Activated CD8-positive, alpha-beta T cell treated with anti-CD3 and anti-CD28 coated beads for 36 hours (primary cell): Measurements from ENCODE around the gene RPS6KA2. TPM values are rescaled to one million over a fixed set of nuclear protein-coding genes. Genes with fewer than 3 reads are reported as not detected.

Experiments used
- ATAC-seq: fragments of 200-7000 bp; cut with Tn5 transposase; one replicate; pipeline ENCODE4 v1.10.0; 2021; ENCODE audit warnings: mild to moderate bottlenecking, moderate library complexity
- CTCF ChIA-PET: fragments of 350-600 bp; sonication (Branson Sonifier 250); formaldehyde crosslinking; loops from one replicate; lab custom pipeline; 2021; ENCODE audit warnings: antibody characterized with exemption; lab: Charles Lee
- POLR2A ChIA-PET: fragments of 350-600 bp; sonication (Branson Sonifier 250); formaldehyde crosslinking; loops from one replicate; lab custom pipeline; 2021; ENCODE audit warnings: antibody characterized with exemption; lab: Charles Lee
- DNase-seq: peaks from one replicate; pipeline ENCODE4 v3.0.0-alpha.2; 2020
- H3K27ac Mint-ChIP-seq: one replicate; pipeline ENCODE4 v1.8.0; 2021; ENCODE audit warnings: mild to moderate bottlenecking, mixed read lengths
- H3K27me3 Mint-ChIP-seq: one replicate; pipeline ENCODE4 v1.8.0; 2021; ENCODE audit warnings: mixed read lengths
- H3K36me3 Mint-ChIP-seq: one replicate; pipeline ENCODE4 v1.8.0; 2021; ENCODE audit warnings: low read depth, mixed read lengths
- H3K4me1 Mint-ChIP-seq: one replicate; pipeline ENCODE4 v1.8.0; 2021; ENCODE audit warnings: low read depth, mixed read lengths
- H3K4me3 Mint-ChIP-seq: one replicate; pipeline ENCODE4 v1.8.0; 2021; ENCODE audit warnings: mild to moderate bottlenecking, moderate library complexity, mixed read lengths
- H3K9me3 Mint-ChIP-seq: one replicate; pipeline ENCODE4 v1.8.0; 2021; ENCODE audit warnings: mixed read lengths
- CTCF ChIP-seq: fragments of 200-600 bp; IDR thresholded peaks from one replicate; pipeline ENCODE4 v1.8.0; 2022; ENCODE audit warnings: antibody characterized with exemption, mild to moderate bottlenecking
- intact Hi-C: fragments of 100-400 bp; cut with micrococcal nuclease; formaldehyde crosslinking; loops from one replicate; pipeline ENCODE4 v1.10.0; 2022
- total RNA-seq, 2 experiments: library from RNA; stranded (reverse); gene quantifications; one replicate each; pipeline ENCODE4 v1.2.3, GENCODE V29; 2021

Gene RPS6KA2
- total RNA-seq, 2 experiments from 2014 or later: 5.8 TPM

DNA sequence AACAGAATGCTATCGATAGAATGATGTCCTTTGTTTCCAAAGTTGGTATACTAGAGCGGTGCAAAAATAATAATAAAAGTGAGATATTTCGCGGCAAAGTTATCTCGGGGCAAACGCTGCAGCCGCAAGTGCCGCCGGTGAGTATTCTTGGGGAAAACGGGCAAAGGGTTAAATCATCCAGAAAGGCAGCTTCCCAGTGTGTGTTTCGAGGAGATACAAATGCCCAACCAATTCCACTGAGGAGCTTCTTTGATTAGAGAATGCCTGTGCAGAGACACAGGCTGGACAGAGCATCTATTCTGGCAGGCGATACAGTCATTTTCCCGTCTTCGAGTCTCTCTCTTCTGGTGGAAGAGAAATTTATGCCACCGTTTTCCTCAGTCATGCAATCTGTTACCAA lies 186.3 kb downstream of the RPS6KA2 start:
- intact Hi-C loops: no loop called here
- Mint-ChIP-seq H3K9me3 (no peaks in the 10 kb centered on the region), H3K27ac (no peak overlapping the region), H3K27me3 (no peaks in the 10 kb centered on the region), H3K4me1 (peaks cover 12% of the 10 kb centered on the region), H3K36me3 (no peaks in the 10 kb centered on the region), H3K4me3 (no peak overlapping the region)
- ATAC-seq (no peak), DNase-seq (no peak)
- ChIA-PET POLR2A (no interaction called here), CTCF (interaction anchor here (3.3 kb wide), 1 partner anchor 41 kb away, joined by 14 read pairs; no protein-coding TSS in a partner anchor)
- no peak for TF ChIP-seq CTCF

DNA sequence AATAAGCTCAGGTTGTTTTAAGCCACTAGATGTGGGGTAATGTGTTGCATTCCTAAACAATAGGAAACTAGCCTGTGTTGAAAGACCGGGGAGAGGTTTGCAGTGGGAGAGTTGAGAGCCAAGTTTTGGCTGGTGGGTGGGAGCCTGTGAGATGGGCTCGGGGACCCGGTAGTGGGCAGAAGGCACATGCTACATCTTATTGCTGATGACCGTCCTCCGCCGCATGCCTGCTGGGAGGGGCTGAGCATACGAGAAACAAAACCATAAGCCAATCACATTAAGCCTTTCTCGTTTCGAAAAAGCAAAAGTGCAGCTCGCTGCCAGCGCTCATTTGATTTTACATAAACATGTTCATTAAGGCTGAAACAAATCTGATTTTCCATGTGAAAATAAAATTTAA lies 186.9 kb downstream of the RPS6KA2 start:
- intact Hi-C loops: no loop called here
- DNase-seq (no peak), ATAC-seq (no peak)
- H3K36me3 Mint-ChIP-seq: no peaks in the 10 kb centered on the region
- peaks cover 18% of the 10 kb centered on the region for H3K4me1 Mint-ChIP-seq
- POLR2A ChIA-PET: no interaction called here
- CTCF ChIA-PET: interaction anchor here (1.9 to 3.3 kb wide), 2 partner anchors 40 to 127 kb away, joined by 5 to 14 read pairs; no protein-coding TSS in a partner anchor
- no peaks in the 10 kb centered on the region for H3K27me3 Mint-ChIP-seq
- H3K9me3 Mint-ChIP-seq: no peaks in the 10 kb centered on the region
- no peak for TF ChIP-seq CTCF
- no peak overlapping the region for H3K27ac Mint-ChIP-seq
- no peak overlapping the region for H3K4me3 Mint-ChIP-seq

DNA sequence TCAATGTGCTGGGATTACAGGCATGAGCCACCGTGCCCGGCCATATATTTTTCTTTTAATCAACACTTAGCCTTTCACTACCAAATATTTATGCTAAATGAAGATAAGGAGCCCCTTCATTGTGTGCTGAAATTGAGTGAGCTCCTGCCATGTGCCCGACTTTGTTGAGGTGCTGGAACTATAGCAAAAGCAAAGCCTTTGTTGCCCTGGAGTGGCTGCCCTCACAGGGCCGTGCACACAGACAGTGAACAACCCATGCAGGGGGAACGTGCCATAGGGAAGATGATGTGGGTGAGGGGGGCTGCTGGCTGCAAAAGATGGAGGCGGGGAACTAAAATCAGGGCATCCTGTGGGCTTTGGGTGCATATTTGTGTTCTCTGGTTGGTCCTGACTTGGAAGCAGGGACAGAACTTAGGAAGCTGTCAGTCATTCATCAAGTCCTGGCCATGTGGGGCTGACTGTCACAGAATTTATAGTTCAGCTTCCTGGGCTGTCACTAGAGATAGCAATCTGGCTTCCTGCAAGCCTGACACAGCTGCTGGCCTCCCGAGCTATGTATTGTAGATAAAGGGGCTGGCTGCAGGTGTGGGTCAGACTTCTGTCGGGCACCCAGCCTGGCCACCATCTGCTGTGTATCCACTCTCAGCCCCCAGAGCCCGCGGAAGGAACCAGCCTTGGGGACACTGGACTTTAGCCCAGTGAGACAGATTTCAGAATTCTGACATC lies 187.5 kb downstream of the RPS6KA2 start:
- CTCF ChIA-PET: interaction anchor here (1.1 to 3.3 kb wide), 3 partner anchors 19 to 126 kb away, joined by 4 to 14 read pairs (median 5); no protein-coding TSS in a partner anchor
- no peak for DNase-seq
- TF ChIP-seq CTCF: no peak
- intact Hi-C loops: no loop called here
- peaks cover 18% of the 10 kb centered on the region for H3K4me1 Mint-ChIP-seq
- ATAC-seq: no peak
- H3K9me3 Mint-ChIP-seq: no peaks in the 10 kb centered on the region
- POLR2A ChIA-PET: no interaction called here
- no peak overlapping the region for H3K4me3 Mint-ChIP-seq
- H3K27me3 Mint-ChIP-seq: no peaks in the 10 kb centered on the region
- H3K27ac Mint-ChIP-seq: no peak overlapping the region
- H3K36me3 Mint-ChIP-seq: no peaks in the 10 kb centered on the region

GRCh38 chr6:166438211-166438861 lies 188.7 kb downstream of the RPS6KA2 start:
- Mint-ChIP-seq H3K4me1 (peaks cover 18% of the 10 kb centered on the region), H3K9me3 (no peaks in the 10 kb centered on the region), H3K27me3 (no peaks in the 10 kb centered on the region), H3K36me3 (no peaks in the 10 kb centered on the region), H3K4me3 (no peak overlapping the region), H3K27ac (no peak overlapping the region)
- no peak for ATAC-seq
- ChIA-PET CTCF (interaction anchor here (1.1 to 3.3 kb wide), 5 partner anchors 18 to 125 kb away, joined by 3 to 14 read pairs (median 4); no protein-coding TSS in a partner anchor), POLR2A (no interaction called here)
- TF ChIP-seq CTCF: no peak
- no peak for DNase-seq
- intact Hi-C loops: no loop called here

DNA sequence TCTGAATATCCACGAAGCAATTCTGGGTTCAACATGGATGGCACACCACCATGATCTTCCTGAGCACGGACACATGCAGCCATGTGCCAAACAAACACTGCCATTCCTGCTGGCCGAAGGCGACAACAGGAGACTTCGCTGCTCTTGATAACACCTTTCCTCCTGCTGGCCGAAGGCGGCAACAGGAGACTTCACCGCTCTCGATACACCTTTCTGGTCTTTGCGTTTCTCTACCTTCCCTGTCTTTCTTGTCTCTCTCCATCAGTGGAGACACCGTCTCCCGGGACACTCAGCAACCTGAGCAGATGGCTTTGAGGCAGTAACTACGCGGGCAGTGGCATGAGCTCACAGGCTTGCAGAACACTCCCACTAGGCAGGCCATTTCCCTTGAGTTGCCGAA lies 189.4 kb downstream of the RPS6KA2 start:
- H3K36me3 Mint-ChIP-seq: no peaks in the 10 kb centered on the region
- ATAC-seq: no peak
- no peaks in the 10 kb centered on the region for H3K9me3 Mint-ChIP-seq
- H3K4me3 Mint-ChIP-seq: no peak overlapping the region
- no peak overlapping the region for H3K27ac Mint-ChIP-seq
- ChIA-PET POLR2A (no interaction called here), CTCF (interaction anchor here (1.0 to 3.3 kb wide), 4 partner anchors 19 to 51 kb away, joined by 3 to 14 read pairs (median 3); no protein-coding TSS in a partner anchor)
- no peak for DNase-seq
- no peaks in the 10 kb centered on the region for H3K27me3 Mint-ChIP-seq
- intact Hi-C loops: no loop called here
- H3K4me1 Mint-ChIP-seq: peaks cover 18% of the 10 kb centered on the region
- TF ChIP-seq CTCF: no peak
